ENCODE results near the gene NRN1. TPM values are rescaled to one million over a fixed set of nuclear protein-coding genes. Genes with fewer than 3 reads are reported as not detected.

The NRN1 gene
- total RNA-seq, 1 donor from 2014 or later, result 9.8 TPM

- Histone ChIP-seq H3K27ac (peak overlapping the region; percentile 6), H3K27me3 (peaks cover 29% of the 10 kb centered on the region), H3K36me3 (no peaks in the 10 kb centered on the region), H3K4me3 (peak overlapping the region; percentile 32 to 37), H3K4me1 (peaks cover 44% of the 10 kb centered on the region), H3K9me3 (no peaks in the 10 kb centered on the region)
- intact Hi-C loops (cut with DNase I), result no loop called here
- TF ChIP-seq POLR2A (IDR thresholded peaks at IDR 0.05) (no peak), POLR2AphosphoS5 (IDR thresholded peaks at IDR 0.05; ENCODE audit: insufficient read depth in 1 of 2, low read depth in 1 of 2) (peak in 1 of 2 donors; percentile 42)
- DNase-seq (ENCODE audit: extremely low spot score in 2 of 2), result no peak
Observed at GRCh38 chr6:6008648-6009421, 2.1 kb upstream of the NRN1 start.

GRCh38 chr6:6008089-6008647 lies 1.4 kb upstream of the NRN1 start:
- Histone ChIP-seq H3K9me3 (no peaks in the 10 kb centered on the region), H3K27ac (peak overlapping the region; percentile 6), H3K4me1 (peaks cover 51% of the 10 kb centered on the region), H3K27me3 (peaks cover 29% of the 10 kb centered on the region), H3K4me3 (peak overlapping the region; percentile 37 to 42), H3K36me3 (no peaks in the 10 kb centered on the region)
- no peak for DNase-seq (ENCODE audit: extremely low spot score in 2 of 2)
- TF ChIP-seq CTCF (IDR thresholded peaks at IDR 0.05), result no peak
- no peak for TF ChIP-seq POLR2A (IDR thresholded peaks at IDR 0.05)
- no peak for TF ChIP-seq POLR2AphosphoS5 (IDR thresholded peaks at IDR 0.05; ENCODE audit: insufficient read depth in 1 of 2, low read depth in 1 of 2)
- intact Hi-C loops (cut with DNase I), result no loop called here

GRCh38 chr6:6007366-6008088 lies 802 bp upstream of the NRN1 start:
- no peak for DNase-seq (ENCODE audit: extremely low spot score in 2 of 2)

GRCh38 chr6:6006006-6006427 lies 708 bp downstream of the NRN1 start:
- intact Hi-C loops (cut with DNase I), result no loop called here
- TF ChIP-seq POLR2A (IDR thresholded peaks at IDR 0.05) (no peak), CTCF (IDR thresholded peaks at IDR 0.05) (no peak), POLR2AphosphoS5 (IDR thresholded peaks at IDR 0.05; ENCODE audit: insufficient read depth in 1 of 2, low read depth in 1 of 2) (no peak)
- no peak overlapping the region for H3K27ac ChIP-seq
- H3K36me3 ChIP-seq, result no peaks in the 10 kb centered on the region
- peaks cover 65% of the 10 kb centered on the region for H3K4me1 ChIP-seq
- H3K27me3 ChIP-seq, result peaks cover 32% of the 10 kb centered on the region
- H3K4me3 ChIP-seq, result peak overlapping the region; percentile 37 to 42
- DNase-seq (ENCODE audit: extremely low spot score in 2 of 2), result no peak
- no peaks in the 10 kb centered on the region for H3K9me3 ChIP-seq

More at GRCh38 chr6:6007366-6008088, 802 bp upstream of the NRN1 start:
- Histone ChIP-seq H3K9me3 (no peaks in the 10 kb centered on the region), H3K27me3 (peaks cover 32% of the 10 kb centered on the region), H3K27ac (peak overlapping the region; percentile 21), H3K4me3 (peak overlapping the region; percentile 37 to 42), H3K4me1 (peaks cover 57% of the 10 kb centered on the region), H3K36me3 (no peaks in the 10 kb centered on the region)
- intact Hi-C loops (cut with DNase I), result no loop called here
- TF ChIP-seq CTCF (IDR thresholded peaks at IDR 0.05) (no peak), POLR2AphosphoS5 (IDR thresholded peaks at IDR 0.05; ENCODE audit: insufficient read depth in 1 of 2, low read depth in 1 of 2) (no peak), POLR2A (IDR thresholded peaks at IDR 0.05) (no peak)

Measured in vagina (tissue), 2 donors.